Right lung (tissue), 5 donors: ENCODE measurements around the gene CHCHD6. TPM values are rescaled to one million over a fixed set of nuclear protein-coding genes. Genes with fewer than 3 reads are reported as not detected.

ENCODE experiments used
- DNase-seq, 2 donors: peaks; one replicate each; pipeline ENCODE4 v3.0.0-alpha.2; 2013
- polyA plus RNA-seq, 5 donors: library from polyadenylated mRNA; unstranded; fragments of 120-200 nt; gene quantifications; one replicate each; pipeline versions ENCODE4 v1.2.1 to v1.2.3, GENCODE V29; 2013; ENCODE audit warnings: inconsistent platforms in 1 of 5, low replicate concordance in 1 of 5; ENCODE audit not compliant: insufficient read length in 5 of 5, insufficient read depth in 1 of 5

The CHCHD6 gene
- polyA plus RNA-seq, 5 donors = 16.4 to 24.3 (median 20.4) TPM

GRCh38 chr3:126667631-126668449 lies 36.2 kb upstream of the CHCHD6 start:
- DNase-seq = no peak

DNA sequence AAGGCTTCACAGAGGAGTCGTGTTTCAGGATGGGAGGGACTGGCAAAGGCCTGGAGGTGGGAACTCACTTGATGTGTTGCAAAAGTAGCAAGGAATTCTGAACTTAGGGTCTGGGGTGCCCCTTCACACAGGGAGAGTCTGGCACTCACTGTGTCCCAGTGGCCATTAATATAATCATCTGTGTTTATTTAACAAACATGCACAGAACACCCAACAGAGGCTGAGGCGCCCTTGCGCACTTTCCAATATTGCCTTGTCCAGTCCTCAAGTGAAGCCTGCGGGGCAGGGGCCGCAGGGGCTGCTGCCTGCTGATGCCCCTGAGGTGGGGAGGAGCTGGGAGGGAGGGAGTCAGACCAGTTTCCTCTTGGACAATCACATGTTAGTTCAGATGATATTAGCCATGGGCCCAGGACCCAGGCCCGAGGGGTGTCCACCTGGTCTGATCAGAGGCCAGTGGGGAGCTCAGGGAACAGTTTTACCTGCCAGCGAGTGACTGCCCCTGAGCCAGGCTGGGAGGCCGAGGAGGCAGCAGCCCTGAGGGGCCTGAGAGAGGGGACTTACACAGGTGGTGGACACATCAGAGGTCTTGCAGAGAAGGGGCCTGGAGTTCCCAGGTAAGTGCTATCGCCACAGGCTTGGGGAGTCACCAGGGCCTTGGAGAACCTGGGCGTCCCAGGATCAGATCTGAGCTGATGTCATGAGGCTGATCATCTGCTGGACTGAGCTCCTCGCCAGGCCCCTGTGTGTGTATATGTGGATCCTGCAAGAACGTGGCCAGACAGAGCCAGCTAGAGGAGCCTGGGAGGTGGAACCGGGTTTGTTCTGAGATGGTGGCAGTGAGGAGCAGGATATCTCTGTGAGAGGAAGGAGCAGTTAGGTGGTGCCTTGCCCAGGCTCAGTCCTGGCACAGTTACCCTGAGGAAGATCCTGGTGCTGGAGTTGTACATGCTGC lies 35.3 kb upstream of the CHCHD6 start:
- DNase-seq = no peak

- DNase-seq = no peak
Measured at GRCh38 chr3:126671521-126671920, 32.5 kb upstream of the CHCHD6 start.

DNA sequence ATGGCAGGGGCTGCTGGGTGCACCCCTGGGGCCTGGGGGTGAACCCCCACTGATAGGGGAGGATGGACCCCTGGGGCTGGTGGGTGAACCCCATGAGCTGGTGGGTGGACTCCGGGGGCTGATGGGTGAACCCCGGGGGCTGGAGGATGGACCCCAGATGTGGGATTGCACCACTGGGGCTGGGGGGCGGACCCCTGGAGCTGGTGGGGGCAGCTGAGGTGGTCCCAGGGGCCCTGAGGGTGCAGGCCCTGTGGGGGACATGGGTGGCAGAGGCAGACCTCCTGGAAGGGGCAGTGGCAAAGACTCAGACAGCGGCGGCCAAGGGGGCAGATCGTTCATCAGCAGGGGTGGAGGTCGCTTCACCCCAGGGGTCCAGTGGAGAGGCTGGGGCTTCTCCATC lies 31.7 kb upstream of the CHCHD6 start:
- DNase-seq = no peak

DNA sequence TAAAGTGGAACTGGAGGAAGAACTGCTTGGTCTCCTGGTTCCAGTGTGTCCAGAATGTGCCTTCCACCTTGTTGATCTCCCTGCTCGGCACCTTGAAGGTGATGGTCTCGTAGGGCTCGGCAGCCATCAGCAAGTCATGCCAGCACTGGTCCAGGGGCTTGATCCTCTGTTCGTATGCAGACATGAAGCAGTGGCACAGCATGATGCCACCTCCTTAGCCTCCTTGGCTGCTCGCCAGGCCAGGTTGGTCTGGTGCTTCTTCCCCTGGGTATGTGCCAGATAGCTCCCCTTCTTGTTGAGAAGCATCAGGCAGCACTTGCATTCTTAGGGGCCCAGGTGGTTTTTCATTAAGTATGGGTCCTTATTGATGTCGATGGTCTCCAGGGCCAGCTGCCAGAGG lies 31.3 kb upstream of the CHCHD6 start:
- no peak for DNase-seq

DNA sequence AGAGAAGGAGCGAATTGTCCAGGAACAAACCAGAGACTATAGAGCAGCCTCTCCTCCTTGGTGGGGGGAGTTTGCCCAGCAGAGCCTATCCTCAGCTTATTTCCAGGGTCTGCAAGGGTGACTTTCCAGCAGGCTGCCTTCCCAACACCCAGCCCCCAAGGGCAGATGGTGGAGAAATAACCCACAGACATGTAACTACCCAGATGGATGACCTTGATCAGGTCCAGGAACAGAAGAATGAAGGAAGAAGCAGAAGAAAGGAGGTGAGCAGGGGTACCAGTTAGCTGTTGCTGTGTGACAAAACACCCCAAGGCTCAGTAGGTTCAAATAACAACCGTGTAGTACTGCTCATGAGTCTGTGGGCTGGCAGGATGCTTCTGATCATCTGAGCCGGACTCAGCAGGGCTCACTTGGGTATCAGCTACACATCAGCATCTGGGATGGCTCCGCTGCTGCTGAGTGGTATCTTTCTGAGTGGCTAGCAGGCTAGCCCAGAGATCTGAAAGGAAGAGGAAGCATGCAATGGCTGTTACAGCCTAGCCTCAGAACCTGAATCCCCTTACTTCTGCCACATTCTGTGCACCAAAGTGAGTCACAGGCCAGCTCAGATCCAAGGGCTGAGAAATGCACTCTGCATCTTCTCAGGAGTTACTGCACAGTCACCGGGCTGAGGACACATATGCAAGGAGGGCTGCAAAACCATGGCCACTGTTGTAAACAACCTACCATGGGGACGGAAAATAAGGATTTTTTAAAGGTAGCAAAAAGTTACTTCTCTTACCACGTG lies 26.9 kb upstream of the CHCHD6 start:
- no peak for DNase-seq

GRCh38 chr3:126677862-126678503 lies 26.1 kb upstream of the CHCHD6 start:
- DNase-seq = no peak

DNA sequence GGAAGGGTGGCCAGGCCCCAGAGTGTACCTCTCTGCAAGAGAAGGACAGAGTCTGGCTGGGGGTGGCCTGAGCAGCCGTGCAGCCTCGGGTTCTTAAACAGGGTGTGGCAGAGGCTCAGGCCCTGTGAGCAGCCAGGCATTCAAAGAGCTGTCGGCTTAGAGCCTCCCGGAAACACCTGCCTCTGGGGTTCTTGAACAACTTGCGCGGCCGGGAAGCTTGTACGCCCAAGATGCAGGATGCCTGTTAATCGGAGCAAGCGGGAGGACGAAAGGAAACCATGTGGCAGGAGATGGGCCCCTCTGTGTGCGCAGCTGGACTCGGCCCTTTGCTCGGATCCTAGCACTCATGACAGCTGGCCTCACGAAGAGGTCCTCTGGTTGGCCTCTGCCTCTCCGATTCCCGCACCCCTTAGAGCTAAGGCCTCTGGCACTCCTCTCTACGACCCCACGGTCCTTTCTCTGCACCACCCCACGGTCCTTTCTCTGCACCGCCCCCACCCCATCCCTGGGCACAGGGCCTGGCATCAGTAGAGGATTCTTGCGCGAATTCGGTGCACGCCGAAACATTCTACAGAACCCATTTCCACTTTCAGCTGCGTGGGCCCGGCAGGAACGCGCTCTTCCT lies 25.2 kb upstream of the CHCHD6 start:
- DNase-seq = no peak

GRCh38 chr3:126679318-126679751 lies 24.7 kb upstream of the CHCHD6 start:
- DNase-seq = peak; percentile 62 to 73

GRCh38 chr3:126679831-126680666 lies 24.0 kb upstream of the CHCHD6 start:
- DNase-seq = no peak

GRCh38 chr3:126680667-126681055 lies 23.4 kb upstream of the CHCHD6 start:
- no peak for DNase-seq

DNA sequence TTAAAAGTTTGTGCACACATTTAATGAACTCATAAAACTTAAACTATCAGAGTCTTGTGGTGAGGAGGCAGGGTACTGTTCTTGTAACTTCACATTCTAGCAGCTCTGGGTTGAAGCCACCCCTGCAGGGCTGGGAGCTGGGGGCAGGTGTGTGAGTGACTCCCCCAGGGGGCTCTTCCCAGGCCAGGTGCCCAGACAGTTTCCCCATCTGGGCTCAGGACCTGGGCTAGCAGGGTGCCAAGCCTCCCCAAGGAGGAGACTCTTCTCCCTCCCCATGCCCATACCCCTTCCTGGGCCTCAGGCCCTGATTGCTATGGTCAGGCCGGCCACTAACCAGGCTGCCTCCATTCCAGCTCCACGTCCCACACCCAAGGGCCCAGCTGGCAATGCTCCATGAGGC lies 22.0 kb upstream of the CHCHD6 start:
- no peak for DNase-seq

DNA sequence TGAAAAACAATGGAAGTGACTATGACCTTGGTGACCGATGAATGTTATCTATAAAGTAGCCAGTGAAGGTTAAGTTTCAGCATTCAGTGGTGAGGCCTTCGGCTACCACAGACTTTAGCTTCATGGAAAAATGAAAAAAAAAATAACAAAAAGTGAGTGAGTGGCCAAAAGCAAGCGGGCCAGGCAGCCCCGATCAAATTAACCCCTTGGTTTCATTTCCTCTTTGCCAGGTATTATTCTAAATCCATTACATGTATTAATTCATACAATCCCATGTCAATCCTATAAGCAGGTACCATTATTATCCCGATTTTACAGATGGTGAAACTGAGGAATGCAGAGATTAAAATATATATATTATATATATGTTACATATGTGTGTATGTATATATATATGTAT lies 21.0 kb upstream of the CHCHD6 start:
- DNase-seq = no peak

- no peak for DNase-seq
Measured at GRCh38 chr3:126684218-126684751, 19.8 kb upstream of the CHCHD6 start.

GRCh38 chr3:126685021-126685420 lies 19.0 kb upstream of the CHCHD6 start:
- no peak for DNase-seq

DNA sequence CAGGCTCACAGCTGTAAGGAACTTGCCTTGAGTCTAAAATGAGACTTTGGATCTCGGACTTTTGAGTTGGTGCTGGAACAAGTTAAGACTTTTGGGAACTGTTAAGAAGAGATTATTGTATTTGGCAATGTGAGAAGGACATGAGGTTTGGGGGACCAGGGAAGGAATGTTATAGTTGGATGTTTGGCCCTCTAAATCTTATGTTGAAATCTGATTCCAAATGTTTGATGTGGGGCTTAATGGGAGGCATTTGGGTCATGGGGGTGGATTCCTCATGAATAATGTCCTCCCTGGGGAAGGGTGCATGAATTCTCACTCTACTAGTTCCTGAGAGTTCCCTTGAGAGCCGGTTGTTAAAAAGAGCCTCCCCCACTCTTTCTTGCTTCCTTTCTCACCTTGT lies 18.5 kb upstream of the CHCHD6 start:
- no peak for DNase-seq

- no peak for DNase-seq
Measured at GRCh38 chr3:126691765-126692164, 12.3 kb upstream of the CHCHD6 start.

DNA sequence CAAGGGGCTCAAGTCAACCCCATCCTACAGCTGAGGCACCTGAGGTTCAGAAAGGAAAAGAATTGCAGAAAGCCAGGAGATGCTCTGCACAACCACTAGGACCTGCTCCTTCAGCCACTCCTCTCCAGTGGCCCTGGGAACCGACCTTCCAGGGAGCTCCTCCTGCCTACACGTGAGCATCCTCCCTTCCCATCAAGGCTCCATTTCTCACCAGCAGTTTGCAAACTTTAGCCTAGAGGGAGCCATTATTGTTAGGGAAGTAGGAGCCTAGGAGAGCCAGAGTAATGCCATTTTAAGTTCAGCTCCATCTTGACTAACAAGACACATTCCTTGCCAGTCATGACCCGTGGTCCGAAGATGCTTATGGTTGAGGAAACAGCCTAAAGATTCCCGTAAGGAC lies 11.2 kb upstream of the CHCHD6 start:
- DNase-seq = no peak

- DNase-seq = no peak
Measured at GRCh38 chr3:126693921-126694320, 10.1 kb upstream of the CHCHD6 start.
